Measurements from ENCODE around the gene USP4.

USP4 gene

GRCh38 chr3:49311283-49311682, 28.6 kb downstream of the USP4 start:
- no peaks in the 10 kb centered on the region for H3K9me3 ChIP-seq (ENCODE audit: low read depth, low read length)
- no peak for DNase-seq (ENCODE audit: low read depth, low spot score)
- no peak overlapping the region for H3K27ac ChIP-seq
- H3K9ac ChIP-seq (ENCODE audit: insufficient read length) = no peak overlapping the region
- no peak overlapping the region for H3K4me3 ChIP-seq
- TF ChIP-seq EZH2 (IDR thresholded peaks at IDR 0.05) = no peak
- no peak for TF ChIP-seq FOXP2 (optimal IDR thresholded peaks at IDR 0.05; ENCODE audit: control extremely low read depth, extremely low read length, insufficient read depth)
- no peak for TF ChIP-seq POLR2AphosphoS5 (IDR thresholded peaks at IDR 0.05; ENCODE audit: borderline replicate concordance, low read depth, low read length)
- no peaks in the 10 kb centered on the region for H3K36me3 ChIP-seq (ENCODE audit: insufficient read depth, low read length)

GRCh38 chr3:49310677-49311076, 29.2 kb downstream of the USP4 start:
- Histone ChIP-seq H3K9ac (ENCODE audit: insufficient read length) (no peak overlapping the region), H3K27ac (no peak overlapping the region), H3K4me3 (no peak overlapping the region), H3K36me3 (ENCODE audit: insufficient read depth, low read length) (no peaks in the 10 kb centered on the region), H3K9me3 (ENCODE audit: low read depth, low read length) (no peaks in the 10 kb centered on the region)
- TF ChIP-seq EZH2 (IDR thresholded peaks at IDR 0.05) = no peak
- TF ChIP-seq FOXP2 (optimal IDR thresholded peaks at IDR 0.05; ENCODE audit: control extremely low read depth, extremely low read length, insufficient read depth) = no peak
- TF ChIP-seq POLR2AphosphoS5 (IDR thresholded peaks at IDR 0.05; ENCODE audit: borderline replicate concordance, low read depth, low read length) = no peak
- DNase-seq (ENCODE audit: low read depth, low spot score) = no peak

- H3K9me3 ChIP-seq (ENCODE audit: low read depth, low read length) = no peaks in the 10 kb centered on the region
- H3K36me3 ChIP-seq (ENCODE audit: insufficient read depth, low read length) = no peaks in the 10 kb centered on the region
- no peak for TF ChIP-seq FOXP2 (optimal IDR thresholded peaks at IDR 0.05; ENCODE audit: control extremely low read depth, extremely low read length, insufficient read depth)
- TF ChIP-seq EZH2 (IDR thresholded peaks at IDR 0.05) = no peak
- no peak for TF ChIP-seq POLR2AphosphoS5 (IDR thresholded peaks at IDR 0.05; ENCODE audit: borderline replicate concordance, low read depth, low read length)
- no peak for DNase-seq (ENCODE audit: low read depth, low spot score)
- no peak overlapping the region for H3K27ac ChIP-seq
- H3K4me3 ChIP-seq = no peak overlapping the region
- no peak overlapping the region for H3K9ac ChIP-seq (ENCODE audit: insufficient read length)
Measured at GRCh38 chr3:49305608-49306007, 34.2 kb downstream of the USP4 start.

GRCh38 chr3:49302613-49303012, 37.2 kb downstream of the USP4 start:
- Histone ChIP-seq H3K36me3 (ENCODE audit: insufficient read depth, low read length) (no peaks in the 10 kb centered on the region; the same call in 1 of the 2 replicates), H3K4me3 (no peak overlapping the region), H3K27ac (no peak overlapping the region), H3K9me3 (ENCODE audit: low read depth, low read length) (no peaks in the 10 kb centered on the region), H3K9ac (ENCODE audit: insufficient read length) (no peak overlapping the region)
- DNase-seq (ENCODE audit: low read depth, low spot score) = no peak
- TF ChIP-seq FOXP2 (optimal IDR thresholded peaks at IDR 0.05; ENCODE audit: control extremely low read depth, extremely low read length, insufficient read depth) (no peak), EZH2 (IDR thresholded peaks at IDR 0.05) (no peak), POLR2AphosphoS5 (IDR thresholded peaks at IDR 0.05; ENCODE audit: borderline replicate concordance, low read depth, low read length) (no peak)

GRCh38 chr3:49300595-49300994, 39.3 kb downstream of the USP4 start:
- Histone ChIP-seq H3K4me3 (no peak overlapping the region), H3K27ac (no peak overlapping the region), H3K36me3 (ENCODE audit: insufficient read depth, low read length) (peaks cover 6% of the 10 kb centered on the region), H3K9me3 (ENCODE audit: low read depth, low read length) (no peaks in the 10 kb centered on the region), H3K9ac (ENCODE audit: insufficient read length) (no peak overlapping the region)
- no peak for DNase-seq (ENCODE audit: low read depth, low spot score)
- TF ChIP-seq FOXP2 (optimal IDR thresholded peaks at IDR 0.05; ENCODE audit: control extremely low read depth, extremely low read length, insufficient read depth) = no peak
- TF ChIP-seq POLR2AphosphoS5 (IDR thresholded peaks at IDR 0.05; ENCODE audit: borderline replicate concordance, low read depth, low read length) = no peak
- TF ChIP-seq EZH2 (IDR thresholded peaks at IDR 0.05) = no peak

- TF ChIP-seq EZH2 (IDR thresholded peaks at IDR 0.05) (no peak), FOXP2 (optimal IDR thresholded peaks at IDR 0.05; ENCODE audit: control extremely low read depth, extremely low read length, insufficient read depth) (no peak), POLR2AphosphoS5 (IDR thresholded peaks at IDR 0.05; ENCODE audit: borderline replicate concordance, low read depth, low read length) (no peak)
Measured at GRCh38 chr3:49298511-49298910, 41.3 kb downstream of the USP4 start.

DNA sequence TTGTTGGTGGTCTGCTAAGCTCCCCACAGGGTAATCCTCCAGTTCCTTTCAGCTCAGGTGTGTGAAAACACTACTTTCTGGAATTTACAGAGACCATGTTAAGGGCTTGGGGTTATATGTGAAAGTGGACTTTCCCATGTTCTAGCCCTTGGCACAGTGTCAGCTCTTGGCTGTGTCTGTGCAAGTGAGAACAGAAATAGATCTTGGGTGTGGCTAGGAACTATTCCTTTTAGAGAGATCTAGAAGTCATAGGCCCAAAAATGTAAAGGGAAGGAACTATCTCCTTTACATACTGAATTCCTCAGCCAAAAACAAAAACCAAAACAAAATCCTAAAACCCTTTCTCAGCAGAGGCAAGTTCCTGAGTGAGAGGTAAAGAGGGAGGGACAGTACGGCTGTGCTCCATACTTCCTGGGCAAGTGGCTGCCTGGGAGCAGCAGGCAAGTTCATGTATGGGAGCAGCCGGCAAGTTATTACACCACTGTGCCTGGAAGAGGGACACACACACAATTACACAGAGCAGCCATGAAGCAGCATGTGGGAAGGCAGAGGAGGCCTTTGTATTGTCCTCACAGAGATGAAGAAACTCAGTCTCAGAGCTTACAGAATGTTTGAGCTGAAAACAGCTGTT, 43.0 kb downstream of the USP4 start:
- TF ChIP-seq POLR2AphosphoS5 (IDR thresholded peaks at IDR 0.05; ENCODE audit: borderline replicate concordance, low read depth, low read length) (no peak), EZH2 (IDR thresholded peaks at IDR 0.05) (no peak), FOXP2 (optimal IDR thresholded peaks at IDR 0.05; ENCODE audit: control extremely low read depth, extremely low read length, insufficient read depth) (no peak)
- Histone ChIP-seq H3K9me3 (ENCODE audit: low read depth, low read length) (no peaks in the 10 kb centered on the region), H3K27ac (no peak overlapping the region), H3K36me3 (ENCODE audit: insufficient read depth, low read length) (peaks cover 18% of the 10 kb centered on the region), H3K9ac (ENCODE audit: insufficient read length) (no peak overlapping the region), H3K4me3 (no peak overlapping the region)
- no peak for DNase-seq (ENCODE audit: low read depth, low spot score)

More at GRCh38 chr3:49298511-49298910, 41.3 kb downstream of the USP4 start:
- no peak for DNase-seq (ENCODE audit: low read depth, low spot score)
- H3K9me3 ChIP-seq (ENCODE audit: low read depth, low read length) = no peaks in the 10 kb centered on the region
- peaks cover 14% of the 10 kb centered on the region for H3K36me3 ChIP-seq (ENCODE audit: insufficient read depth, low read length)
- no peak overlapping the region for H3K9ac ChIP-seq (ENCODE audit: insufficient read length)
- H3K4me3 ChIP-seq = no peak overlapping the region
- H3K27ac ChIP-seq = no peak overlapping the region

DNA sequence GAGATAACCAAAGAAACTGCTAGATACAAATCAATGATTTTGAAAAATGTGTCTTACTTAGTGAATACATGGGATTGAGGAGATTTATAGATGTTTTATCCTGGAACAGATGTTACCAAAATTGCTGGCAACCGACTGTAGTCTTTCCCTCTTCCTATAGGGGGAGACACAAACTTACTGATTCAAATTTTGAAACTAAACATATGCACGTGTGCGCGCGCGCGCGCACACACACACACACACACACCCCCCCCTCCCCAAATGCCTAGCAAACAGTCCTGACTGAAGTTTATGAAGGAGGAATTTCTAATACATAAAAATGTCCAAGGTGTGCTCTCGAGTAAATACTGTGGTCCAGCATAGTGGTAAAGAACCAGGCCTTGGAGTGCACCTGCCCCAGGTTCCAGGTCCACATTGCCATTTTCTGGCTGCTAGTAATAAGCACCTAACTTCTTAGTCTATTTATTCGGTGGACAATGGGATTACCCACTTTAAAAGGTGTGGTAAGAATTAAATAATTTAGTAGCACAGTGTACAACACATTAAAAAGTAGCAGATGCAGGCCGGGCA, 44.3 kb downstream of the USP4 start:
- no peak overlapping the region for H3K4me3 ChIP-seq
- peak; percentile 5 for DNase-seq (ENCODE audit: low read depth, low spot score)
- H3K36me3 ChIP-seq (ENCODE audit: insufficient read depth, low read length) = peaks cover 18% of the 10 kb centered on the region
- H3K27ac ChIP-seq = no peak overlapping the region
- no peaks in the 10 kb centered on the region for H3K9me3 ChIP-seq (ENCODE audit: low read depth, low read length)
- no peak for TF ChIP-seq POLR2AphosphoS5 (IDR thresholded peaks at IDR 0.05; ENCODE audit: borderline replicate concordance, low read depth, low read length)
- TF ChIP-seq EZH2 (IDR thresholded peaks at IDR 0.05) = no peak
- TF ChIP-seq FOXP2 (optimal IDR thresholded peaks at IDR 0.05; ENCODE audit: control extremely low read depth, extremely low read length, insufficient read depth) = no peak
- no peak overlapping the region for H3K9ac ChIP-seq (ENCODE audit: insufficient read length)

Measured in SK-N-MC (cell line).